ENCODE measurements around the gene SLC39A11.

- no peak for TF ChIP-seq CTCF (IDR thresholded peaks at IDR 0.05)
- no peak for TF ChIP-seq POLR2AphosphoS5 (IDR thresholded peaks at IDR 0.05)
Measured at GRCh38 chr17:72602517-72603419, 489.7 kb downstream of the SLC39A11 start.
